GM18498 (cell line): ENCODE data around the gene RPS19.
"Not testable (repeated sequence)": the region's sequence is repeated elsewhere in the genome, so short reads cannot be mapped to it uniquely, and the experiment has no call there.

ENCODE experiments used
- ATAC-seq: cut with Tn5 transposase; IDR thresholded peaks from one replicate; pipeline ENCODE4 v1.9.1; 2021; ENCODE audit warnings: mild to moderate bottlenecking, moderate library complexity; ENCODE audit not compliant: unreplicated experiment

Gene RPS19

DNA sequence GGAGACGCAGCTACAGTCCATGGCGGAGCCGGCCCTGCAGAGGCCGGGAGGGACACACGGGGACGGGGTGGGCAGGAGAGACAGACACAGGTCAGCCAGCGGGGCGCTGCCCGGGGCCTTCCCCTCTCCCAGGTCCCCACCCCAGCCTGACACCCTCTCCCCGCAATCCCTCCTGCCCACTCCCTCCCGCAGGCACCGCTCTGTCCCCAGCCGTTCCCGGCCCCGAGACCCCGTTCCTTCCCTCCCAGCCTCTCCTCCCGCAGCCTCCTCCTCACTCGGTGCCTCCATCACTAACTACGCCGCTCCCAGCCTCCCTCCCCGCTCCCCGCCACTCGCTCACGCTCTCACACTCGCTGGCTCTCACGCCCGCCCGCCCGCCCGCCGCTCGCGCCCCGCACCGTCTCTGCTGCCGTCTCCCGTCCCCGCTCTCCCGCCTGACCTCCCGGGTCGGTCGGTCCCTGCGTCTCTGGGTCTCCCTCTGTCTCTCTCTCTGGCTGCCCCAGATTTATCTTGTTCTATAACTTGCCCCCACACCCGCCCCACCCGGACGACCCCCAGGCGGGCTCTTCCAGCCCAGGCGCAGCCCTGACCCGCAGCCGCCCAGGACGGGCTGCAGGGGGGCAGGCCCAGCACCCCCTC is 53.0 kb downstream of the RPS19 start:
- no peak for ATAC-seq

DNA sequence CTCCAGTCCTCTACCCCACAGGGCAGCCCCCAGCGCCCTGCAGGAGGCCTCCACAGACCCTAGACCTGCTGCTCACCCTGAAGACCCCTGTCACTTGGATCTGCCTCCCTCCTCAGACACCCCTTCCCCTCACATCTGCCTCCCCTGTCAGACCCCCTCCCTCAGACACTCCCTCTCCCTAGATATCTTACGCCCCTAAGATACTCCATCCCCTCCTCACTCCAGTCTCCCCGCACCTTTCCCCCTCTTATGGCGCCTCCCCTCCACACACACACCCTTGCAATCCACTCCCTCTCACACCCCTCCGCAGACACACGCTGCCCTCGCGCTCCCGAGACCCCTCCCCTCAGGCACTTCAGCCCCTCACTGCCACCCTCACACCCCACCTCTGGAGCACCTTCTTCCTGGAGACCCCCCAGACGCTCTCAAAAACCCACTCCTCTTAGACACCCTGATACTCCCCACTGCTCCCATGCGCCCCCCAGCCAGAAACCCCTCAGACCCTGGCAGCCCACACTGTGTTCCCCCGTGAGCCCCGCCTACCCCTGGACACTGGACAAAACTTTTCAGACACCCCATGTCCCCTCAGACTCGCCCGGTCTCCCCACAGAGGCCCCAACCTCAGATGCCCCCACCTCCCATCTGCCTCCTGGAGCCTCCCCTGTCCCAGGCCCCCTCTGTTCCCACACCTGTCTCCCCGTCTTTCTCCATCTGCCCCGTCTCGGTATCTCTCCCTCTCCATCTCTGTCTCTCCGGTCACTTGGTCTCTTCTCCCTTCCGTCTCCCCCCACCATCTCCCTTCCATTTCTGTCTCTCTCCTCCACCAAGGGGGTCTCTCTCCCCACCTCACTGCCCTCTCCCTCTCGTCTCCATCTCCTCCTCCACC is 53.7 kb downstream of the RPS19 start:
- no peak for ATAC-seq

DNA sequence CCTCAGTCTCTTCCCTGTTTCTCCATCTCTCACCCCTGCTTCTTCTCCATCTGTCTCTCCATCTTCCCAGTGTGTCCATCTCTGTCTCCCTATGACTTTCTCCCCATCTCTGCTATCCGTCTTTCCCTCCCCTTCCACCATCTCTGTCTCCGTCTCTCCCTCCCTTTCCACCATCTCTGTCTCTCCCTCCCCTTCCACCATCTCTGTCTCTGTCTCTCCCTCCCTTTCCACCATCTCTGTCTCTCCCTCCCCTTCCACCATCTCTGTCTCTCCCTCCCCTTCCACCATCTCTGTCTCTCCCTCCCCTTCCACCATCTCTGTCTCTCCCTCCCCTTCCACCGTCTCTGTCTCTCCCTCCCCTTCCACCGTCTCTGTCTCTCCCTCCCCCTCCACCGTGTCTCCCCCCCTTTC is 54.4 kb downstream of the RPS19 start:
- ATAC-seq: not testable (repeated sequence)

DNA sequence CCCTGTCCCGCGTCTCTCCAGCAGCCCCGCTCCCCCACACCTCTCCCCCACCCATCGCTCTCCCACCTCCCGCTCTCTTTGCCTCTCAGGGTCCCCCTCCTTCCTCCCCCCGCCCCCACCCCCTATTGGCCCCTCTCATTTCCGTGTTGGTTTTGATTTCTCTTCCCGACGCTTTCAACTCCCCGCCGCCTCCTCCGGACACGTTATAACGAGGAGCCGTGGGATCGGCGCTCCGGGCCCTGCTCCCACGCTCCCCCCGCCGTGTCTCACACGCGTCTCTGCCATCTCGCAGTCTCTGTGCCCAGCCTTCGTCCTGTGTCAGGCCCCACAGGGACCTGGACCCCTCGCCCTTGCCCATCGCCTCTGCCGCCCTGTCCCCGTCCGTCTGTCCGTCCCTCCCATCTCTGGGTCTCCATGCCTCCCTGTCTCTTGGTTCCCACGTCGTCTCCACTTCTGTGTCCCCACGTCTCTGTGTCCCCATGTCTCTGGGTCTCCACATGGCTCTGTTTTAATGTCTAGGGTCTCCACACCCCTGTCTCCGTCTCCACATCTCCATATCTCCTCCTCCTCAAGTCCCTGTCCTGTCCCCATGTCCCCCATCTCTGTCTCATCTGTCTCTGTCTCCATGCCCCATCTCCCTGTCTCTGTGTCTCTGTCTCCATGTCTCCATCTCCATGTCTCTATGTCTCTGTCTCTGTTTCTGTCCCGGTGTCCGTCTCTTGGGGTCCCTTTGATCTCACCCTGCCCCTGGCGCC is 55.1 kb downstream of the RPS19 start:
- ATAC-seq: no peak

DNA sequence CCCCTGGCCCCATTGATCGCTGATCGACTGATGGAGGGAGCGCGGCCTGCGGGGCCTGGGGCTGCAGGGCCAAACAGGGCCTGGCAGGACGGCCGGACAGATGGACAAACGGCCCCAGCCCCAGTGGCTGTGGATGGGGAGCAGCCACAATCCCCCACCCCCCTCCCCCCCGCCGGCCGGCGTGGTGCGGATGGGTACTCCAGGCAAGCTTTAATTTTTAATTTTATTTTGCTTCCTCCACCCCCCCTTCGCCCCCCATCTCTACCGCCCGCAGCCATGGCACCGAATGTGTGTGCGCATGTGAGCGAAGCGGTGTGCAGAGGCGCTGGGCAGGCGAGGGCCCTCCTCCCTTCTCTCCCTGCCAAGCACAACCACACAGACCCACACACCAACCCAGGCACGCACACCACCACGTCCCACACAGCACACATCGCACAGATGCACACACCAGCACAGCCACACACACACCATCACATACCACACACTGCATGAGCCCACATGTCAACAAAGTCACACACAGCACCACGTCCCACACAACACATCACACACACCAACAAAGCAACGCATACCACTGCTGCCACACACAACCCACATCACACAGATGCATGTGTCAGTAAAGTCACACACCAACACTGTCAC is 55.8 kb downstream of the RPS19 start:
- ATAC-seq: no peak

DNA sequence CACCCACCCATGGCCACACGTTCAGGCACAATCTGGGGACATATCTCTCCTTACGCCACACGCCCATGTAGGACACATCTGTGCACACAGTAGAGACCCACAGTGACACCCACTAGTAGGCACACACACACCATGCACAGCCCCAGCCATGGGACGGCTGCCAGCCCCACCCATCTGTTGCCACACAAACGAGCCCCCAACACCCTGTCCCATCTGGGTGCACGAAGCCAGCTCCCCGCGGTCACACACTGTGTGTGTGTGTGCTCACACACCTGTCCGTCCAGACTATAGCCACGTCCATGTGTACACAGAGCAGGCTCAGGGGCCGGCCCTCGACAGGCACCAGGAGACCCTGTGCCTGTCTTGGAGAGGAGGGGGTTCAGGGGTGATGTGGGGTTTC is 57.6 kb downstream of the RPS19 start:
- ATAC-seq: no peak

DNA sequence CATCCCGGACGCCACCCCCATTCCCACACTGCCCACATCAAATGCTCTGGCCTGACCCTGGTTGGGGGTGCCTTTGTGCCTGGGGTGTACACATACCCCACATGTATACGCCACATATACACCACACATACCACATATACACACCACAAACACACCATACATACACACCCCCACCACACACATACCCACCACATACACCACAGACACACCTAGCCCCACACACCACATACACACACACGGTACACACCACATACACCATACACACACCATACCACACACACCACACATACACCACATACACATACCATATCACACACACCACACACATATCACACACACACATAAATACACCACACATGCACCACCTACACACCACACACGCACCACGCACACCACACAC is 58.0 kb downstream of the RPS19 start:
- no peak for ATAC-seq

DNA sequence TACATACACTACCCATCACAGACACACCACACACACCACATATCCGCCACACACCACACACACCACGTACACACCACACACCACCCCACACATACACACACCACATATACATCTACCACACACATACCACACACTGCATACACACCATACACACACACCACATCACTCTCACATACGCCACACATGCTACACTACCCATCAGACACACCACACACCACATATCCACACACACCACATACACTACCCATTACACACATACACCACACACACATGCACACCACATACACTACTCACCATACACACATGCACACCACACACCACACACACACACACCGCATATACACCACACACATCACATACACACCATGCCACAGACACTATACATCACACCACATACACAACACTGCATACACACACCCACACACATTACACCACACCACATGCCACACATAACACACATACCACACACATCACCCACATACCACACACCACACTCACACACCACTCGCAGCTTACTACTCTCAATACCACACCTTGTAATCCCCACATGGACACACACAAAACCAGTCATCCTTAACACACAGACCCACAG is 58.7 kb downstream of the RPS19 start:
- ATAC-seq: no peak

DNA sequence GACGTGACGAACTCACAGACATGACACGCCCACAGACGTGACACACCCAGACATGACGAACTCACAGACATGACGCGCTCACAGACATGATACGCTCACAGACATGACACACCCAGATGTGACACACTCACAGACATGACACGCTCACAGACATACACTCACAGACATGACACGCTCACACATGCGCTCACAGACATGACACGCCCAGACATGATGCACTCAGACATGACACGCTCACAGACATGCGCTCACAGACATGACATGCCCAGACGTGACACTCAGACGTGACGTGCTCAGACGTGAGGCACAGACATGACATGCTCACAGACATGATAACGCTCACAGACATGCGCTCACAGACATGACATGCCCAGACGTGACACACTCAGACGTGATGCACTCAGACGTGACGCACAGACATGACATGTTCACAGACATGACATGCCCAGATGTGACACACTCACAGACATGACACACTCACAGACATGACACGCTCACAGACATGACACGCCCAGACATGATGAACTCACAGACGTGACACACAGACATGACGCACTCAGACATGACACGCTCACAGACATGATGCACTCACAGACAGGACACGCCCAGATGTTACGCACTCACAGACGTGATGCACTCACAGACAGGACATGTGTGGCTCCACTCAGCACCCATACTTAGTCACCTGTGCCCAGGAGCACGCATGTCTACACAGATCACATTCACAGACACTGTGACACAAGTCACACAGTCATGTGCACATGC is 60.1 kb downstream of the RPS19 start:
- no peak for ATAC-seq

DNA sequence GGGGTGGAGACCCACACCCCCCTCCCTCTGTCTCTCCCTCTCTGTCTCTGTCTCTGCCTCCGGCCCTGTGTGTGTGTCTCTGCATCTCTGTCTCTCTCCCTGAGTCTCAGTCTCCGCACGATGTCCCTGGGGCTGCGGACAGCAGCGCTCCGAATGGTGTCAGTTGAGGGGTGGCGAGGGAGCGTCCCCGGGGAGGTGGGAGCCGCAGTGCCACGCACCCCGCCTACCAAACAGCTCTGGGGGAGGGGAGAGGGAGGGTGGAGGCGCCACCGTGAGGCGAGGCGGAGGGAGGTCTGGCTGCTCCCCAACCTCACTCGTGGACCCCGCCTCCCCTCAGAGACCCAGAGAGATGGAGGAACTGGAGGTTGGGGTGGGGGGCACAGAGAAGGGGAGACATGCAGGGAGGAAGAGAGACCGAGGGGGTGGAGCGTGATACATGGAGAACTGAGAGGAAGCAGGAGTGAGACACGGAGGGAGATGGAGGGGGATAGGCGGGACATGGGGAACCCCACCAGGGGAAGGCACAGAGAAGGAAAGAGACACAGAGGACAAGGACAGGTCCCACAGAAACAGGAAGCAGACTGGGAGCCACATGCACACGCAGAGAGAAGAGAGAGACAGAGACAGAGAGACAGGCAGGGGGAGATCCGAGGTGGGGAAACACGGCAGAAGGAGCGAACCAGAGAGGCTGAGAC is 61.0 kb downstream of the RPS19 start:
- no peak for ATAC-seq

DNA sequence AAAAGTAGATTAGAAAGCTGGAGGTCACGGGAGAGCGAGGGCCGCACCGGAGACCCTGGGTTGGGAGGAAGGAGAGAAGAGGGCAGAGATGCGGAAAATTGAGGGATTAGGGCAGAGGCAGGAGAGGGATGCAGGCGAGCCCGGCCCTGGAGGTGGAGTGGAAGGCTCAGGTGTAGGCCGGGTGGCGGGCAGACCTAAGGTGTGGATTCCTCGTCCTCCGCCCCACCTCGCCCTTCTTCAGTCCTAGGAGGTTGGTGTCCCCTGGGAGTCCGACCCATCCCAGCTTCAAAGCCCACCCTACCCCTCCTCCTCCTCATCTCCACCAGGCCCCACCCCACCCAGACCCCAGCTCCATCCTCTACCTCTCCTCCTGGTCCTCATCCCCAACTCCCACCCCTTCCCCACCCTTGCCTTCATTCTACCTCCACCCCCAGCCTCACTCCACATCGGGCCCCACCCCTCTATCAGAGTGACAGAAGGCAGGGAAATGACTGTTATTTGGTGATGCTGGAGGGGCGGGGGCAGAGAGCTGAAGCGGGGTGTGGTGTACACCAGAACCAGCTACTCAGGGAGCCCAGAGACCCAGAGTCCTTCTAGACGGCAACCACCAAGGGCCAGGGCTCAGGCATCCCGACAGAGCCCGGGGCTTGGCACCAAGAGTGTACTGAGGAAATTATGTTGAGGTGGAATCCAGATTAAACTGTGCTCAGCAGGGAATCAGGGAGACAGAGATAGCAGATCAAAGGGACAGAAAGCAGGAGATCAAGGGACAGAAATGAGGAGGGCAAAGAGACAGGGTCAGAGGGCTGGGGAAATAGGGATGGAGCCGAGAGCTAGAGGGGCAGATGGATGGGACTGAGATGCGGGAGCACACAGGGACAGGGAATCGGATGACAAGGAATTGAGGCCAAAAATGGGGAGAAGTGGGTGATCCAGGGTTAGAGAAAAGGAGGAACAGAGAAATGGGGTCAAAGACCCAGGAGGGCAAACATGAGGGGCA is 61.8 kb downstream of the RPS19 start:
- no peak for ATAC-seq
